Hematopoietic multipotent progenitor cell treated with erythropoietin and hydrocortisone succinate and interleukin-3 and kit ligand, for 6 days (in vitro differentiated cells): ENCODE measurements around the gene SIGLEC5.
"Not testable (repeated sequence)": the region's sequence is repeated elsewhere in the genome, so short reads cannot be mapped to it uniquely, and the experiment has no call there.

Source experiments
- DNase-seq: peaks from one replicate; pipeline ENCODE4 v3.0.0-alpha.2; 2015

SIGLEC5 gene

GRCh38 chr19:51630315-51630714 lies at the start of gene SIGLEC5:
SIGLEC5 (minus strand) TSS chr19:51630401; CDS start chr19:51630335, 66 bp downstream.
- not testable (repeated sequence) for DNase-seq

DNA sequence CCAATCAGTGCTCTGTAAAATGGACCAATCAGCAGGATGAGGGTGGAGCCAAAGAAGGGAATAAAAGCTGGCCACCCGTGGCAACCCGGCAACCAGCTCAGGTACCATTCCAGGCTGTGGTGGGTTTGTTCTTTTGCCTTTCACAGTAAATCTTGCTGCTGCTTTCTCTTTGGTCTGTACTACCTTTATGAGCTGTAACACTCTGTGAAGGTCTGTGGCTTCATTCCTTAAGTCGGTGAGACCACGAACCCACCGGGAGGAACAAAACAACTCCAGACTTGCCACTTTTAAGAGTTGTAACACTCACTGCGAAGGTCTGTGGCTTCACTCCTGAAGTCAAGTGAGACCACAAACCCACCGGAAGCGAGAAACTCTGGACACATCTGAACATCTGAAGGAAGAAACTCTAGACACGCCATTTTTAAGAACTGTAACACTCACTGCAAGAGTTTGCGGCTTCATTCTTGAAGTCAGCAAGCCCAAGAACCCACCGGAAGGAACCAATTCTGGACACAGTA lies 46.4 kb upstream of the SIGLEC5 start:
- DNase-seq: no peak

DNA sequence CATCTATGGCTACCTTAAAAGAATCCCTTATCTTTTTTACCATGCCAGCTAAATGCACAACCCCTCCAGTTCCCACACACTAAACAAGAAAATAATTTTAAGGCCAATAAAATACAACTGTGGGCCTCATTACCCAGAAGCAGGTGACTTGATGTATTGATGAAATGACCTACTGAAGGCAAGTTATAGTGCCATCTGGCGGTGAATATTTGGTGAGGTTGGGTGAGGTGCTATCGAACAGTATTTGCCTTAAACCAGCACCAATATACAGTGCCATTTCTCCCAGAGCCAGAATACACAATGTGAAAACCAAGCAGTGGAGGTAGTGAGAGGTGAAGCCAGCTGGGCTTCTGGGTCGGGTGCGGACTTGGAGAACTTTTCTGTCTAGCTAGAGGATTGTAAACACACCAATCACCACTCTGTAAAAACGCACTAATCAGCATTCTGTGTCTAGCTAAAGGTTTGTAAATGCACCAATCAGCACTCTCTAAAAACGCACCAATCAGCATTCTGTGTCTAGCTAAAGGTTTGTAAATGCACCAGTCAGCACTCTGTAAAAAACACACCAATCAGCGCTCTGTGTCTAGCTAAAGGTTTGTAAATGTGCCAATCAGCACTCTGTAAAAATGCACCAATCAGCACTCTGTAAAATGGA lies 45.8 kb upstream of the SIGLEC5 start:
- peak; percentile 60 for DNase-seq

DNA sequence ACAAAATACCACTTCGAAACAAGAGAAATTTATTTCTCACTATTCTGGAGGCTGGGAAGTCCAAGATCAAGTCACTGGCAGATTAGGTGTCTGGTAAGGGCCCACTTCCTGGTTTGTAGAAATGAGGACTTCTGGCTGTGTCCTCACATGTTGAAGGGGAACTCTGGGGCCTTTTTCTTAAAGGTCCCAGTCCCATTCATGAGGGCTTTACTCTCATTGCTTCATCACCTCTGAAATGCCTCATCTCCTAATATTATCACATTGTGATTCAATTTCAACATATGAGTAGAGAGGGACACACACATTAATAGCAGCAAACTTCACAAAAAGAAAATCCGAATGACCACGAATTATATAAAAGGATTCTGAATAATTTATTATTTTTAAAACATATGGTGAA lies 38.0 kb upstream of the SIGLEC5 start:
- no peak for DNase-seq

- no peak for DNase-seq
Observed at GRCh38 chr19:51664997-51665396, 34.8 kb upstream of the SIGLEC5 start.

DNA sequence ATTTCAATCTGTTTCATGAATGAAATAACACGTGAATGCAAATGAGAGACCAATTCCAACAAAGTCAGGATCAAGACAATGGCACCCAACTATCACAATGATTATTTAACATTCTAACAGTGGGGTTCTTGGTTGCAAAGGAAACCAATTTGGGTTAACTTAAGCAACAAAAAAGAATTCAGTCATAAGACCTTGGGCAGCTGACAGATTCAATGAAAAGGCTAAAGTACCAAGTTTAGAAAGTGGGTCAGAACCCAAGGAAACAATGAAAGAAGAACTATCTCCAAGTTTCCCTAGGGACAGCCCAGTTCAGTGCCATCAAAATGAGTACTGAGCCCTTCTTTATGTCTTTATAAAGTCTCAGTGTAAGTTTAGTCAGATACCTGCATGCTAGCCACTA lies 33.9 kb upstream of the SIGLEC5 start:
- DNase-seq: no peak

- no peak for DNase-seq
Observed at GRCh38 chr19:51663650-51664049, 33.4 kb upstream of the SIGLEC5 start.

DNA sequence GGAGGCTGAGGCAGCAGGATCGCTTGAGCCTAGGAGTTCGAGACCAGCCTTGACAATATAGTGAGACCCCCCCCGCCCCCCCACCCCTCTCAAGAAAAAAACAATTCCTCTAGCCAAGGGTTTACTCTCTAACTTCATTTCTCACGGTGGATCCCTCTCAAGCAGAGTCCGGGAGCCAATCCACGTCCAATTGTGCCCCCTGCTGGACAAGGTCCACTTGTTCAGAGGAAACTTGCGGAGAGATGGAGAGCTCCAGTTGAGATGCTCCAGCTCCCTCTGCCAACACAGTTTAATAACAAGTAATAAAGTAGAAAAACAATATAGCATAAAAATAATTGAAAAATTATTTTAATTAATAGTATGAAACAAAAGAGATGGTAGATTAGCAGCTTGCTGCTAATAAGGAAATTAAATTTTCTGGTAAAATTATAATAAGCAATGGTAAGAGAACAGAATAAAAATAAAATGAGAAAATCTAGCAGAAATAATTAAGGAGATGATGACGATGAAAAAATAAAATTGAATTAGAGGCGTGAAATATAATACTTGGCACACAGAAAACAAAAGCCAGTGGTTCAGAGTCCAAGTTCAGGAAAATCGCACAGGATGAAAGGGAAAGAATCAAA lies 30.9 kb upstream of the SIGLEC5 start:
- DNase-seq: peak; percentile 94

GRCh38 chr19:51654783-51655182 lies 24.6 kb upstream of the SIGLEC5 start:
- no peak for DNase-seq

DNA sequence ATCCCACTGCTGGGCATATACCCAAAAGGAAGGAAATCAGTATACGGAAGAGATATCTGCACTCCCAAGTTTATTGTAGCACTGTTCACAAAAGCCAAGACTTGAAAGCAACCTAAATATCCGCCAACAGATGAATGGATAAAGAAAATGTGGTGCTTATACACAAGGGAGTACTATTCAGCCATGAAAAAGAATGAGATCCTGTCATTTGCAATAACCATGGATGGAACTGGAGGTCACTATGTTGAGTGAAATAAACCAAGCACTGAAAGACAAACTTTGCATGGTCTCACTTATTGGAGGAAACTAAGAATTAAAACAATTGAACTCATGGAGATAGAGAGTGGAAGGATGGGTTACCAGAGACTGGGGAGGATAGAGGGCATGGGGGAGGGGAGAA lies 23.0 kb upstream of the SIGLEC5 start:
- no peak for DNase-seq

DNA sequence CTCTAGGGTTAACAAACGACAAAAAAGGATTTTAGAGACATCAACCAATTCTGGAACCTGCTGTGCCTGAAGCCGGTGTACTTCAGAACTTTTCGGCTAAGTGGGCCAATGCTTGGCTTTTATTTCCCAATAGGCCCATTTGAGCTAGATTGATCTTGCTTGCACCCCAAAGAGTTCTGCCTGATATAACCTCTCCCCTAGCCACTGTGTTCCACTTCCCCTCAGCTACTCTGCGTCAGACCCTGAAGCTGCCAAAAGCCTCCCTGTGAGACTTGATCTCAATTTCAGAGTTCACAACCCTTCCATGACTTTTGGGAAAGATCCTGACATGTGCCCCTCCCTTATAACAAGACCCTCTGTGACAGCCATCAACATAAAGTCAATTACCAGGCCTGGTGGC lies 22.1 kb upstream of the SIGLEC5 start:
- no peak for DNase-seq

GRCh38 chr19:51651216-51651846 lies 21.1 kb upstream of the SIGLEC5 start:
- peak; percentile 48 for DNase-seq

GRCh38 chr19:51647318-51647717 lies 17.1 kb upstream of the SIGLEC5 start:
- DNase-seq: no peak

GRCh38 chr19:51646730-51647129 lies 16.5 kb upstream of the SIGLEC5 start, which contains the start of gene SIGLEC14:
SIGLEC14 (minus strand) TSS chr19:51646825; CDS start chr19:51646759, 66 bp downstream.
- DNase-seq: not testable (repeated sequence)

GRCh38 chr19:51644636-51645271 lies 14.6 kb upstream of the SIGLEC5 start:
- DNase-seq: peak; percentile 47

- no peak for DNase-seq
Observed at GRCh38 chr19:51641648-51642047, 11.4 kb upstream of the SIGLEC5 start.

DNA sequence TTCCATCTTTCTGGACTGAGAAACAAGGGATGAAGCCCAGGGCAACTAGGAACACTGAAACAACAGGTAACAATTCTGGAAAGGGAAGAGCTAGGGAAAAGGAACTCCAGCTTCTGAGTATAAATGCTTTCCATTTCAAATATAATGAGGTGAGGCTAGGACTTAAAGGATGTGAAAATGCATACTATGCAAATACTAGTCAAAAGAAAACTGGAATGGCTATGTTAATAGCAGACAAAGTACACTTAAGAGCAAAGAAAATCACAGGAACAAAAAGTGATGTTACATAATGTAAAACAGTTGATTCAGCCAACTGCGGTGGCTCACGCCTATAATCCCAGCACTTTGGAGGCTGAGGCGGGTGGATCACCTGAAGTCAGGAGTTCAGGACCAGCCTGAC lies 10.2 kb upstream of the SIGLEC5 start:
- no peak for DNase-seq

GRCh38 chr19:51639916-51640315 lies 9.7 kb upstream of the SIGLEC5 start:
- DNase-seq: no peak

GRCh38 chr19:51637362-51637978 lies 7.3 kb upstream of the SIGLEC5 start:
- DNase-seq: peak; percentile 74

DNA sequence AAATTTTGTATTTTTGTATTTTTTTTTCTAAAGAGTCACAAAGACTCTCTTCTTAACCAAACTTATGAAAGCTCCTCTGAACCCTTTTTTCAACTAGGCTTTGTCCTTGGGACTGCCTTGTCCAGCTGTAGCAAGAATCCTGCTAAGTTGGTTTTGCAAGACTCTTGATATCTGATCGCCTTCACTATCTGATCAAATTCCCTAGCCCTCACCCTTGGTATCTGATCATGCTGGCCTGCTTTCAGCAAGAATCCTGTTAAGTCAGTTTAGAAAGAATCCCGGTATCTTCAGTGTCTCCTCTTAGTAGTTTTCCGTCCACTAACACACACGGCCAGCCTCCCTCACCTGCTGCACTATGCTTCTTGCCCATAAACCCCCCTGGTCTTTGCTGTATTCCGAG lies 1.9 kb upstream of the SIGLEC5 start:
- DNase-seq: peak; percentile 35

DNA sequence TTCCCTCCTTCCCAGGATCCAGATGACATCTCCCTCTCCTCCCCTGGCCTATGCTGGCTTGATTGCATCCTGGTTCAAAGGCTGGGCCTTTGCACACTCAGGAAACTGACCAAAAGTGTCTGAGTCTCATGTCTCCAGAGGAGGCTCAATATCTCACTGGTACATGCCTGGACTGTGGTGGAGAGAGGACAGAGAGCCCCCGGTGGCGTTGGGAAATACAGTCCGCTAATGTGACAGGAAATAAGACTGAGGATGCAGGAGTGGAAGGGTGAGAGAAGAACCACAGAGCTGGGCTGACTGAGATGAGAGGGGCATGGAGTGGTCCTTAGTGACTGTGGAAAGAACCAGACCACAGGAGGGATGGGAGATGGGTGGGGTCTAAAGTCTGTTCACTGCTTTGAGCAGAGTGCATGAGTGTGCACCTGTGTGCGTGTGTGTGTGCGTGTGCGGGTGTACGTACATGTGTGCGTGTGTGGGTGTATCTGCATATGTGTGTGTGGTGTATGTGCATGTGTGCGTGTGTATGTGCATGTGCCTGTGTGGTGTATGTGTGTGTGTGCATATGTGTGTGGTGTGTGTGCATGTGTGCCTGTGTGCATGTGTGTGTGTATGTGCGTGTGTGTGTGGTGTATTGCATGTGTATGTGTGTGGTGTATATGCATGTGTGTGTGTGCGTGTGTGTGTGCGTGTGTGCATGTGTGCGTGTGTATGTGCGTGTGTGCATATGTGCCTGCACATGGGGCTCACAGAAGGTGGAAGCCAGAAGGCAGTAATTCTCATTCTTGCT lies 1.9 kb downstream of the SIGLEC5 start:
- peak; percentile 18 for DNase-seq

- no peak for DNase-seq
Observed at GRCh38 chr19:51627491-51628138, 2.6 kb downstream of the SIGLEC5 start.
